K562 (cell line): ENCODE measurements around the gene NQO2. TPM values are rescaled to one million over a fixed set of nuclear protein-coding genes. Genes with fewer than 3 reads are reported as not detected.

Experiments used
- CBFA2T2 ChIP-seq: fragments of 450-650 bp; conservative IDR thresholded peaks from 2 replicates; pipeline ENCODE4 v1.6.1; 2017; ENCODE audit warnings: mild to moderate bottlenecking
- CREB1 ChIP-seq, 2 experiments: sonication (generic) in 1 of 2; formaldehyde crosslinking in 1 of 2; IDR thresholded peaks; 2 replicates each; pipeline versions ENCODE4 v1.6.1 to v1.8.0; 2012 to 2022; ENCODE audit warnings: inconsistent platforms in 1 of 2, mild to moderate bottlenecking in 1 of 2, missing genetic modification reagents in 1 of 2, moderate library complexity in 1 of 2
- CREM ChIP-seq: IDR thresholded peaks from 2 replicates; pipeline ENCODE4 v1.6.1; 2014; ENCODE audit warnings: antibody characterized with exemption, low read depth
- GTF2E2 ChIP-seq: fragments of 200-800 bp; sonication (Bioruptor generic); IDR thresholded peaks from 2 replicates; pipeline ENCODE4 v1.6.1; 2016; ENCODE audit warnings: missing genetic modification characterization, missing compliant biosample characterization
- HNRNPH1 ChIP-seq: fragments of 200-400 bp; formaldehyde crosslinking; optimal IDR thresholded peaks from 2 replicates; pipeline ENCODE3; 2017; ENCODE audit warnings: low read depth, mild to moderate bottlenecking, low read length, moderate library complexity
- KDM5B ChIP-seq: fragments of 200-600 bp; sonication (generic); IDR thresholded peaks from 2 replicates; pipeline ENCODE4 v1.6.1; 2012; ENCODE audit warnings: low read depth, mild to moderate bottlenecking, moderate library complexity, low read length, control low read depth, inconsistent platforms; ENCODE audit not compliant: insufficient replicate concordance
- MEF2D ChIP-seq: conservative IDR thresholded peaks from 2 replicates; pipeline ENCODE4 v1.6.1; 2016; ENCODE audit warnings: low read depth, missing genetic modification characterization, missing compliant biosample characterization
- MEIS2 ChIP-seq: fragments of 450-650 bp; IDR thresholded peaks from 2 replicates; pipeline ENCODE4 v1.6.1; 2014; ENCODE audit warnings: mild to moderate bottlenecking; ENCODE audit not compliant: partially characterized antibody
- MYBL2 ChIP-seq, 2 experiments: fragments of 450-650 bp in 1 of 2; sonication (generic) in 1 of 2; formaldehyde crosslinking in 1 of 2; IDR thresholded peaks; 2 replicates each; pipeline versions ENCODE4 v1.6.1 to v1.8.1; 2017 to 2022; ENCODE audit warnings: borderline replicate concordance in 1 of 2, inconsistent platforms in 1 of 2, low read depth in 1 of 2, mild to moderate bottlenecking in 1 of 2, missing genetic modification reagents in 1 of 2, moderate library complexity in 1 of 2
- POLR2AphosphoS2 ChIP-seq: IDR thresholded peaks from 2 replicates; pipeline ENCODE4 v1.6.1; 2012; ENCODE audit warnings: low read length, improper control_type of control experiment
- RBM17 ChIP-seq: fragments of 200-400 bp; formaldehyde crosslinking; IDR thresholded peaks from 2 replicates; pipeline ENCODE4 v1.6.1; 2017; ENCODE audit warnings: low read depth, mild to moderate bottlenecking, low read length, borderline replicate concordance
- SAFB ChIP-seq: fragments of 200-400 bp; formaldehyde crosslinking; IDR thresholded peaks from 2 replicates; pipeline ENCODE4 v1.6.1; 2017; ENCODE audit warnings: low read depth, low read length, borderline replicate concordance
- SPI1 ChIP-seq: IDR thresholded peaks from 2 replicates; pipeline ENCODE4 v1.6.1; 2011; ENCODE audit warnings: low read depth, low read length, control low read depth, borderline replicate concordance
- XRCC4 ChIP-seq: IDR thresholded peaks from one replicate; pipeline ENCODE4 v1.6.1; 2011; ENCODE audit not compliant: insufficient read depth, insufficient read length; ENCODE audit errors: extremely low read depth
- ZNF232 ChIP-seq: sonication (generic); formaldehyde crosslinking; IDR thresholded peaks from 2 replicates; pipeline ENCODE4 v1.8.0; 2022; ENCODE audit warnings: mild to moderate bottlenecking, missing genetic modification reagents
- ZNF253 ChIP-seq: fragments of 250-450 bp; sonication (Bioruptor Pico); conservative IDR thresholded peaks from 2 replicates; pipeline ENCODE4 v1.6.1; 2021; ENCODE audit warnings: mild to moderate bottlenecking
- ZNF263 ChIP-seq: sonication (generic); formaldehyde crosslinking; IDR thresholded peaks from 2 replicates; pipeline ENCODE4 v1.8.0; 2022; ENCODE audit warnings: mild to moderate bottlenecking, missing genetic modification reagents, borderline replicate concordance
- ZNF431 ChIP-seq: sonication (generic); formaldehyde crosslinking; IDR thresholded peaks from 2 replicates; pipeline ENCODE4 v1.8.0; 2022; ENCODE audit warnings: mild to moderate bottlenecking, missing genetic modification reagents
- polyA plus RNA-seq, 8 experiments: library from polyadenylated mRNA; depleted of rRNA in 4 of 8; stranded (reverse) in 5 of 8; unstranded in 3 of 8; fragments of >200 nt; fragmentation: Nextera tagmentation in 2 of 8; fragmentation: Illumina TruSeq in 1 of 8; extraction: Ambion mirVana in 2 of 8; extraction: Trizol in 1 of 8; gene quantifications; 2 replicates each; pipeline versions ENCODE4 v1.2.1 to v1.2.3, GENCODE V29; 2011 to 2014; ENCODE audit warnings: inconsistent platforms in 1 of 8, missing spikeins in 1 of 8
- total RNA-seq, 7 experiments: library from RNA; depleted of rRNA in 6 of 7; stranded (reverse); fragments of >200 nt in 6 of 7; fragmentation: Illumina TruSeq in 2 of 7; extraction: Trizol in 2 of 7; gene quantifications; 2 replicates each; pipeline versions ENCODE4 v1.2.1 to v1.2.3, GENCODE V29; 2011 to 2021; ENCODE audit warnings: low replicate concordance in 1 of 7
- TF ChIP-seq, protein P1 (sequence below): sonication (generic); formaldehyde crosslinking; IDR thresholded peaks from 2 replicates; pipeline ENCODE4 v1.8.1; 2023; ENCODE audit warnings: missing genetic modification reagents, mild to moderate bottlenecking, borderline replicate concordance
- TF ChIP-seq, protein P2 (sequence below): IDR thresholded peaks from 3 replicates; pipeline ENCODE4 v1.6.1; 2011; ENCODE audit warnings: borderline replicate concordance, mild to moderate bottlenecking, moderate library complexity; ENCODE audit not compliant: insufficient read length; ENCODE audit errors: extremely low read depth

NQO2 gene
- total and polyA plus RNA-seq, 9 of the 15 experiments (the other 6 are each of a cell fraction or from before 2014, with no cell fraction given): 54.6 to 214 (median 116) TPM

DNA sequence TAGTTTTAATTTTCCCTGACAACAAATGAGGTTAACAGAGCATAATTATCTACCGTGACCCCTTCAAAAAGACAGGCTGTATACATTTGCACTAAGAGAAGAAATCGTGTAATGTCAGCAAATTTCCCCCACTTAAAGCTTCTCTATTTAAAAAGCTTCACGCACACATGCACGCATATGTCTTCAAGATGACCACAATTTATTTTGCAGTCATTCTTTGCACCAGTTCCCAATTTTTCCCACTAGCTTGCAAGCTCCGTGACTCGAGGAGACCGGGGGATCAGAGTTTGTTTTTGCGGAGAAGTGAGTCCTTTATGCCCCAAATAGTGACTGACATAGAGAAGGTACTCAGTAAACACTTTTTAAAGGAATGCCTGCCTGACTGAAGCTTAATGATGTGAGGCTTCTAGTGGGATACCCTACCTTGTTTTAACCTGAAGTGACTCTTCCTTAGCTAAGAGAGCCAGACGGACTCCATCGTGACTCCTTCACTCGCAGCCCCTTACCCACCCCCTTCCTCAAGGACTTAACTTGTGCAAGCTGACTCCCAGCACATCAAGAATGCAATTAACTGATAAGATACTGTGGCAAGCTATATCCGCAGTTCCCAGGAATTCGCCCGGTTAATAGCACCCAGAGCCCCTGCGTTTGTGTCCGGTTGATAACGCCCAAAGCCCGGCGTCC is 9.3 kb upstream of the NQO2 start (continued):
- TF ChIP-seq, protein P1, sequence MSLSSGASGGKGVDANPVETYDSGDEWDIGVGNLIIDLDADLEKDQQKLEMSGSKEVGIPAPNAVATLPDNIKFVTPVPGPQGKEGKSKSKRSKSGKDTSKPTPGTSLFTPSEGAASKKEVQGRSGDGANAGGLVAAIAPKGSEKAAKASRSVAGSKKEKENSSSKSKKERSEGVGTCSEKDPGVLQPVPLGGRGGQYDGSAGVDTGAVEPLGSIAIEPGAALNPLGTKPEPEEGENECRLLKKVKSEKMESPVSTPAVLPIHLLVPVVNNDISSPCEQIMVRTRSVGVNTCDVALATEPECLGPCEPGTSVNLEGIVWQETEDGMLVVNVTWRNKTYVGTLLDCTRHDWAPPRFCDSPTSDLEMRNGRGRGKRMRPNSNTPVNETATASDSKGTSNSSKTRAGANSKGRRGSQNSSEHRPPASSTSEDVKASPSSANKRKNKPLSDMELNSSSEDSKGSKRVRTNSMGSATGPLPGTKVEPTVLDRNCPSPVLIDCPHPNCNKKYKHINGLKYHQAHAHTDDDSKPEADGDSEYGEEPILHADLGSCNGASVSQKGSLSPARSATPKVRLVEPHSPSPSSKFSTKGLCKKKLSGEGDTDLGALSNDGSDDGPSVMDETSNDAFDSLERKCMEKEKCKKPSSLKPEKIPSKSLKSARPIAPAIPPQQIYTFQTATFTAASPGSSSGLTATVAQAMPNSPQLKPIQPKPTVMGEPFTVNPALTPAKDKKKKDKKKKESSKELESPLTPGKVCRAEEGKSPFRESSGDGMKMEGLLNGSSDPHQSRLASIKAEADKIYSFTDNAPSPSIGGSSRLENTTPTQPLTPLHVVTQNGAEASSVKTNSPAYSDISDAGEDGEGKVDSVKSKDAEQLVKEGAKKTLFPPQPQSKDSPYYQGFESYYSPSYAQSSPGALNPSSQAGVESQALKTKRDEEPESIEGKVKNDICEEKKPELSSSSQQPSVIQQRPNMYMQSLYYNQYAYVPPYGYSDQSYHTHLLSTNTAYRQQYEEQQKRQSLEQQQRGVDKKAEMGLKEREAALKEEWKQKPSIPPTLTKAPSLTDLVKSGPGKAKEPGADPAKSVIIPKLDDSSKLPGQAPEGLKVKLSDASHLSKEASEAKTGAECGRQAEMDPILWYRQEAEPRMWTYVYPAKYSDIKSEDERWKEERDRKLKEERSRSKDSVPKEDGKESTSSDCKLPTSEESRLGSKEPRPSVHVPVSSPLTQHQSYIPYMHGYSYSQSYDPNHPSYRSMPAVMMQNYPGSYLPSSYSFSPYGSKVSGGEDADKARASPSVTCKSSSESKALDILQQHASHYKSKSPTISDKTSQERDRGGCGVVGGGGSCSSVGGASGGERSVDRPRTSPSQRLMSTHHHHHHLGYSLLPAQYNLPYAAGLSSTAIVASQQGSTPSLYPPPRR: no peak
- no peak for TF ChIP-seq XRCC4
- TF ChIP-seq HNRNPH1: no peak
- no peak for TF ChIP-seq ZNF263
- TF ChIP-seq SAFB: no peak
- TF ChIP-seq CREB1 (IDR thresholded peaks at IDR 0.05): 0 out of 2 replicates have a peak, but pooled peaks have one; percentile 7
- no peak for TF ChIP-seq CREB1 (CRISPR knock-in tag; IDR thresholded peaks at IDR 0.05)
- TF ChIP-seq CREM: no peak
- TF ChIP-seq KDM5B: peak; percentile 44
- TF ChIP-seq ZNF253: no peak
- no peak for TF ChIP-seq MYBL2 (IDR thresholded peaks at IDR 0.05; ENCODE audit: low read depth)
- TF ChIP-seq MYBL2 (CRISPR knock-in tag; IDR thresholded peaks at IDR 0.05; ENCODE audit: borderline replicate concordance): no peak
- peak; percentile 91 for TF ChIP-seq CBFA2T2
- TF ChIP-seq SPI1: peak; percentile 7; the same call in 1 of the 2 replicates
- TF ChIP-seq ZNF431 (CRISPR knock-in tag): no peak
- no peak for TF ChIP-seq ZNF232
- TF ChIP-seq, protein P2, sequence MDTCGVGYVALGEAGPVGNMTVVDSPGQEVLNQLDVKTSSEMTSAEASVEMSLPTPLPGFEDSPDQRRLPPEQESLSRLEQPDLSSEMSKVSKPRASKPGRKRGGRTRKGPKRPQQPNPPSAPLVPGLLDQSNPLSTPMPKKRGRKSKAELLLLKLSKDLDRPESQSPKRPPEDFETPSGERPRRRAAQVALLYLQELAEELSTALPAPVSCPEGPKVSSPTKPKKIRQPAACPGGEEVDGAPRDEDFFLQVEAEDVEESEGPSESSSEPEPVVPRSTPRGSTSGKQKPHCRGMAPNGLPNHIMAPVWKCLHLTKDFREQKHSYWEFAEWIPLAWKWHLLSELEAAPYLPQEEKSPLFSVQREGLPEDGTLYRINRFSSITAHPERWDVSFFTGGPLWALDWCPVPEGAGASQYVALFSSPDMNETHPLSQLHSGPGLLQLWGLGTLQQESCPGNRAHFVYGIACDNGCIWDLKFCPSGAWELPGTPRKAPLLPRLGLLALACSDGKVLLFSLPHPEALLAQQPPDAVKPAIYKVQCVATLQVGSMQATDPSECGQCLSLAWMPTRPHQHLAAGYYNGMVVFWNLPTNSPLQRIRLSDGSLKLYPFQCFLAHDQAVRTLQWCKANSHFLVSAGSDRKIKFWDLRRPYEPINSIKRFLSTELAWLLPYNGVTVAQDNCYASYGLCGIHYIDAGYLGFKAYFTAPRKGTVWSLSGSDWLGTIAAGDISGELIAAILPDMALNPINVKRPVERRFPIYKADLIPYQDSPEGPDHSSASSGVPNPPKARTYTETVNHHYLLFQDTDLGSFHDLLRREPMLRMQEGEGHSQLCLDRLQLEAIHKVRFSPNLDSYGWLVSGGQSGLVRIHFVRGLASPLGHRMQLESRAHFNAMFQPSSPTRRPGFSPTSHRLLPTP: no peak
- TF ChIP-seq RBM17: no peak
- peak; percentile 55 for TF ChIP-seq MEIS2
- TF ChIP-seq MEF2D (tag): peak; percentile 73; the same call in 1 of the 2 replicates
- TF ChIP-seq POLR2AphosphoS2: no peak
- TF ChIP-seq GTF2E2: no peak; the same call in 1 of the 2 replicates
